Adipocyte (in vitro differentiated cells): ENCODE measurements around the gene SLC25A22.

ENCODE experiments used
- DNase-seq: peaks from one replicate; pipeline ENCODE4 v3.0.0-alpha.2; 2015; ENCODE audit warnings: low read depth
- H3K27me3 ChIP-seq: replicated peaks from 2 replicates; pipeline ENCODE4 v1.7.0; 2013; ENCODE audit warnings: mild to moderate bottlenecking, low read length, moderate library complexity; ENCODE audit not compliant: control insufficient read depth, insufficient read depth
- H3K36me3 ChIP-seq: 2 replicates; pipeline ENCODE4 v1.7.0; 2013; ENCODE audit warnings: low read length, mild to moderate bottlenecking, moderate library complexity; ENCODE audit not compliant: control insufficient read depth, insufficient read depth, severe bottlenecking
- H3K4me1 ChIP-seq: 2 replicates; pipeline ENCODE4 v1.7.0; 2013; ENCODE audit warnings: mild to moderate bottlenecking, low read length, moderate library complexity; ENCODE audit not compliant: control insufficient read depth, insufficient read depth
- H3K4me3 ChIP-seq: 2 replicates; pipeline ENCODE4 v1.7.0; 2013; ENCODE audit warnings: mild to moderate bottlenecking, low read length, moderate library complexity
- H3K9ac ChIP-seq: 2 replicates; pipeline ENCODE4 v1.7.0; 2013; ENCODE audit warnings: mild to moderate bottlenecking, low read length, moderate library complexity
- H3K9me3 ChIP-seq: 2 replicates; pipeline ENCODE4 v1.7.0; 2013; ENCODE audit warnings: mild to moderate bottlenecking, low read length, moderate library complexity; ENCODE audit not compliant: control insufficient read depth

Gene SLC25A22

GRCh38 chr11:798093-798713 is at the start of gene SLC25A22:
Gene SLC25A22 (minus strand): TSS chr11:798281. CDS start chr11:795006, 3,275 bp downstream.
- peaks cover 18% of the 10 kb centered on the region for H3K4me1 ChIP-seq
- no peaks in the 10 kb centered on the region for H3K9me3 ChIP-seq
- H3K27me3 ChIP-seq: no peaks in the 10 kb centered on the region
- H3K9ac ChIP-seq: peak within 1 kb of the TSS; percentile 87
- DNase-seq: peak; percentile 96
- H3K36me3 ChIP-seq: peaks cover 33% of the 10 kb centered on the region
- H3K4me3 ChIP-seq: peak within 1 kb of the TSS; percentile 91

DNA sequence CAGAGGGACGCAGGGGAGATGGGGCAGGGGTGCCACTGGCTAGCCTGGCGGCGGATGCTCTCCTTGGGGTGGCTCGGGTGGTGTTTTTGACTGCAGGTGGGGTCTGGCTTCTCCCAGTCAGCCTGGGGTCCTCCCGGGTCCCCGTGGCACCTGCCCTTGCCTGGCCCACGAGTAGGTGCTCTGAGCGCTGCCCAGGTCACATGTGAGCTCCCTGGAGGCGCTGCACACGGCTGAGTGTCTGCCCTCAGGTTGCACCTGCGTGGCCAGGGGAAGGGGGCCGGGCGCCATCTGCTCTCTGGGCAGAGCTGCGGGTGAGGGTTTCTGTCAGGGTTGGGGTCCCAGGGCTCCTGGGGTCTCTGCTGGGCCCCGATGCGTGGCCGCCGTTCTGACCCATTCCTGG is 49.8 kb upstream of the SLC25A22 start:
- Histone ChIP-seq H3K27me3 (no peaks in the 10 kb centered on the region), H3K4me3 (no peak overlapping the region), H3K9ac (no peak overlapping the region), H3K9me3 (no peaks in the 10 kb centered on the region), H3K4me1 (peaks cover 38% of the 10 kb centered on the region), H3K36me3 (no peaks in the 10 kb centered on the region)
- DNase-seq: no peak

DNA sequence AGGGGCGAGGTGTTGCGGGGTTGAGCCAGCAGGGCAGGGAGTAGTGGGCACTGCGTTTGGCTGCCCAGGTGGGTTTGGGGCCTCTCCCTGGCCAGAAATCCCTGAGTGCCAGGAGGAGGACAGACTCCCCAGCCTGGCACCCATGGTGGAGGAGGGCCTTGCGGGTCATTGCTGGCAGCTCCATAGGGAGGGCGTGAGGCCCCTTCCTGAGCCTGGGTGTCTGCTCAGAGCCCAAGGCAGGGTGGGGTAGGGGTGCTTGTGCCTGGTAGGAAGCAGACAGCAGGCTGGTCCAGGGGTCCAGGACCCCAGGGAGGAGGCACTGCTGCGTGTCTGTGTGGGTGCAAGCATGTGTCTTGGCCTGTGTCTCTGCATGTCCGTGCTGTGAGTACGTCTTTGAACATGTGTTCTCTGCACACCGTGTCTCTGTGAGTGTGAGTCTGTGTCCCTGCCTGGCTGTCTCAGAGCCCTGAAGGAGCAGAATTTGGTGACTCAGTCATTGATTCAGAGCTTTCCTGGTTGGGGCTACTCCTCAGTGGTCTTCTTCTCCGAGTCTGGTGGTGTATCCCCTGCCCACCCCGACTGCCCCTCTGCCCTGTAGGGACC is 48.5 kb upstream of the SLC25A22 start:
- Histone ChIP-seq H3K9me3 (no peaks in the 10 kb centered on the region), H3K27me3 (no peaks in the 10 kb centered on the region), H3K9ac (peak overlapping the region; percentile 90), H3K4me3 (peak overlapping the region; percentile 23), H3K4me1 (peaks cover 38% of the 10 kb centered on the region), H3K36me3 (no peaks in the 10 kb centered on the region)
- DNase-seq: peak; percentile 58

DNA sequence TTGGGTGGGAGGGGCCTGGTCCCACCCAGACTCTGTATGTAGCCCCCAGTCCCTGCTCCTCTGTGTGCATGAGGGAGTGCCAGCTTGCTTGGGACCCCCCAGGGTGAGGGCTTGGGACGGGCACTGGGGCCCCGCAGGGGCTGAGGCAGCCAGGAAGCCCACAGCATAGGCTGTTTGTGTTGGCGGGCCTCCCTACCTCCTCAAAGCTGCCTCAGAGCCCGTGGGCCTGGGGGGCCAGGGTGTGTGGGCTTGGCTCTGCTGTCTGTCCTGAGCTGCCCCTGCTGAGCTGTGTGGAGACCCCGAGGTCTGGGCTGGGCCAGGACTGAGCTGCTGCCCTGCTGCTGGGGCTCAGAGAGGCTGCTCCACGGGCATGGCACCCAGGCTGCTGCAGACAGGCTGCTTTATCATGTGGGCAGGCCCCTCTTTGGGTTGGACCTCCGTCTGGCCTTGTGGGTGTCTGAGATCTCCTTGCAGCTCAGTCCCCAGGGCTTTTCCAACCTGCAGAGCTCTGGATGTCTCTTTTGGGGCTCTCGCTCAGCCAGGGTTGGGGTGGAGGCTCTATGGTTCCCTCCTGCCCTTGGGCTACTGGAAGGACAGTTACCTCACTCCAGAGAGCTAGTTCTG is 47.9 kb upstream of the SLC25A22 start:
- Histone ChIP-seq H3K4me1 (peaks cover 42% of the 10 kb centered on the region), H3K36me3 (peaks cover under 1% of the 10 kb centered on the region), H3K27me3 (no peaks in the 10 kb centered on the region), H3K9ac (peak overlapping the region; percentile 90), H3K4me3 (peak overlapping the region; percentile 98), H3K9me3 (no peaks in the 10 kb centered on the region)
- DNase-seq: peak; percentile 69

DNA sequence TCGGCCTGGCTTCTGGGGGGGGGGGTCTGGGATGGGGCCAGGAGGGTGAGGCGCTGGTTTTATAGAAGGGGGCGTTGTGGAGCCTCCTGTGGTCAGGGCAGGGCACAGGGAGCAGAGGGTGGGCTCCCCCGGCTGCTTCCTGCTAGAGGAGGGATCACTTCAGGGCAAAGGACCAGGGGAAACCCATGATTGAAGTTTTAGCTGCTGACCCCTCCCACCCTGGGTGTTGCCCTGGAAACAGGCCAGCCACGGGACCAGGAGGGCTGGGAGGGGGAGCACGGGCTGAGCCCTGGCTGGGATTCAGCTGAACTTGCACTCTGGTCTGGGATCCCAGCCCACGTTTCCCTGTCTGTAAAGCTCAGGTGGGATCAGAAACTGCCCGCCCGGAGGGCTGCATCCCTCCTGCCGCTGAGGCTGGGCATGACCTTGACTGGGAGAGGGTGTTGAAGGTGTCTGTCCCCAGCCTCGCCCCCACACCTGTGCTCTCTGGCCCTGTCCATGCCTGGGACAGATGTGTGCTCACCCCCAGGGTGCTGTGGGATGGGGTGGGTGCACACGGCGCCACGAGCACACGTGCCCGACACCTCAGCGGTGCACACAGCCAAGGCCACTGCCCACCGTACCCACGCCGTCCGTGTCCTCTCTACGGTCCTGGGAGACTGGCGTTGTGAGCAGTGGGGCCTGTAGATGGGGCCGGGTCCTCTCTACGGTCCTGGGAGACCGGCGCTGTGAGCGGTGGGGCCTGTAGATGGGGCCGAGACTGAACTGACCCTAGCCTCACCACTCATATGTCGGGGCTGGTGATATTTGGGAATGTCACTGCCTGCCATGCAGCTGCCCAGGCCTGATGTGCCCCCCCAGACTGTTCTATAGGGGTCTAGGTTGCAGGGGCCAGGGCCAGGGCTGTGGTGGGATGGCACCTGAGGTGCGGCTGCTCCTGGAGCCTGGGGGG is 46.9 kb upstream of the SLC25A22 start:
- Histone ChIP-seq H3K27me3 (no peaks in the 10 kb centered on the region), H3K9ac (peak overlapping the region; percentile 90), H3K9me3 (no peaks in the 10 kb centered on the region), H3K36me3 (peaks cover 11% of the 10 kb centered on the region), H3K4me3 (peak overlapping the region; percentile 98), H3K4me1 (peaks cover 52% of the 10 kb centered on the region)
- peak; percentile 92 for DNase-seq

- H3K36me3 ChIP-seq: peaks cover 20% of the 10 kb centered on the region
- DNase-seq: peak; percentile 94
- peaks cover 61% of the 10 kb centered on the region for H3K4me1 ChIP-seq
- peak overlapping the region; percentile 98 for H3K4me3 ChIP-seq
- no peaks in the 10 kb centered on the region for H3K27me3 ChIP-seq
- H3K9ac ChIP-seq: peak overlapping the region; percentile 99
- H3K9me3 ChIP-seq: no peaks in the 10 kb centered on the region
Measured at GRCh38 chr11:843818-844692, 46.0 kb upstream of the SLC25A22 start.

DNA sequence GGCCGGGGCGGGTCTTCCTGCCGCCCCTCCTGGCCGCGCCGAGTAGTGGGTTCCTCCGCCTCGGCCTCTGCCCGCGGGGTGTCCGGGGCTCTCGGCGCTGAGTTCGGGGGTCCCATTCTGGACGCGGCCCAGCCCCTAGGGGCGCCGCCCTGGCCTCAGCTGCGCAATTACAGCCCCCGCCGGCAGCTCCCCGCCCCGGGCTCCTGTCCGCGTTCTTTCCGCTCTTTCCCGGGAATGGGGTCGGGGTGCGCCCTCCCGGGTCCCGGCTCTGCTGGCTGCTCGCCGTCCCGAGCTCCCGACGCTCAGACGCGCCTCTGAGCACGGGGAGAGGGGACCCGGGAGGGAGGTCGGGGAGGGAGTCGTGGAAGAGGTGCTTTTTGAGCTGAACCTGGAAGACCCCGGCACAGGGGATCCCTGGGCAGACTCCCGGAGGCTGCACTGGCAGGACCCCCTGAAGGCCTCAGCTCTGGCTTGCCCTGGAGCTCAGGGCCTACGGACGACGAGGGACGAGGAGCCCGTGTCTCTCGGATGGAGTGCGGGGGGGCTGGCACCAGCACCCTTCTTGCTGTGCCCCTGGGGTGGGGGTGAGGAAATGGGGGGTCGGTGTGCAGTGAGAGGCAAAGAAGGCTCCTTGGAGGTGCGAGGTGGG is 45.1 kb upstream of the SLC25A22 start:
- Histone ChIP-seq H3K4me1 (peaks cover 62% of the 10 kb centered on the region), H3K4me3 (peak overlapping the region; percentile 98), H3K27me3 (no peaks in the 10 kb centered on the region), H3K9ac (peak overlapping the region; percentile 99), H3K36me3 (peaks cover 27% of the 10 kb centered on the region), H3K9me3 (no peaks in the 10 kb centered on the region)
- peak; percentile 54 for DNase-seq

DNA sequence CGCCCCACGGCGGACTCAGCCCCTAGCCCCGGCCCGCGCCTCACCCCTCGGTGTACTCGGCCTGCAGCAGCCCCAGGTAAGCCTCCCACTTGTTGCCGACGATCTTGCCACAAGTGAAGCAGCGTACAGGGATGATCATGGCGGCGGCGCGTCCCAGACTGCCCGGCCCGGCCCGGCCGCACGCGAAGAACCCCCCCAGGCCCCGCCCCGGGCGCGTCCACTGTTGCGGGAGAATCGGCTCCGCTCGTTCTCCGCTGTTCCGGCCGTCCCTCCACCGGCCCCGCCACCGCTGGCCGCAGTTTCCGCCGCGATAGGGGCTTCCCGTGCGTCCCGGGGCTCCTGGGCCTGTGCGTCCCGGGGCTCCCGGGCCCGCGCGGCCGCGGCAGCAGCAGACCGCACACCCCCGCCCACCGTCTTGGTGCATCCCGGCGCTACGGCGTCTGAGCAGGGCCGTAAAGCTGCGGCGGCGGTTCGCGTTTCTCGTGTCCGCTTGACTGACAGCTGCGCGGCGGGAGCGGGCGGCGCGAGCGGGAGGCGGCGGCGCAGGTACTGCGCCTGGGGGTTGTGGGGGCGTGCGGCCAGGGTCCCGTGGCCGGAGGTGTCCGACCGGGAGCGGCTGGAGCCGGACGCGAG is 44.4 kb upstream of the SLC25A22 start, which contains the start of the genes POLR2L and TSPAN4:
POLR2L (minus strand) TSS at position 160 of the 633 bp plus-strand sequence; CDS start at position 139, 21 bp downstream.
TSPAN4 (plus strand) TSS at position 483 of the 633 bp plus-strand sequence. CDS start 7,453 bp downstream, outside the sequence.
- Histone ChIP-seq H3K9me3 (no peaks in the 10 kb centered on the region), H3K36me3 (peaks cover 34% of the 10 kb centered on the region), H3K9ac (peak within 1 kb of the TSS; percentile 99), H3K4me1 (peaks cover 59% of the 10 kb centered on the region), H3K4me3 (peak within 1 kb of the TSS; percentile 98), H3K27me3 (no peaks in the 10 kb centered on the region)
- DNase-seq: peak; percentile 95

GRCh38 chr11:841981-842369 is 43.9 kb upstream of the SLC25A22 start:
- Histone ChIP-seq H3K9me3 (no peaks in the 10 kb centered on the region), H3K36me3 (peaks cover 39% of the 10 kb centered on the region), H3K4me1 (peaks cover 57% of the 10 kb centered on the region), H3K27me3 (no peaks in the 10 kb centered on the region), H3K9ac (peak overlapping the region; percentile 99), H3K4me3 (peak overlapping the region; percentile 98)
- peak; percentile 23 for DNase-seq
